Thyroid gland (tissue), 4 donors: ENCODE measurements around the gene ZDHHC11B. TPM values are rescaled to one million over a fixed set of nuclear protein-coding genes. Genes with fewer than 3 reads are reported as not detected.
"Not testable (repeated sequence)": the region's sequence is repeated elsewhere in the genome, so short reads cannot be mapped to it uniquely, and the experiment has no call there.

Source experiments
- DNase-seq, 2 donors: peaks; one replicate each; pipeline ENCODE4 v3.0.0-alpha.2; 2019
- H3K27ac ChIP-seq, 3 donors: fragments of 200-600 bp; sonication (generic); 1 replicate in 2 of 3; 2 replicates in 1 of 3; pipeline ENCODE4 v1.5.1; 2016 to 2019; ENCODE audit warnings: mild to moderate bottlenecking in 1 of 3, moderate library complexity in 1 of 3
- H3K27me3 ChIP-seq: fragments of 200-600 bp; sonication (generic); one replicate; pipeline ENCODE4 v1.5.1; 2019
- H3K36me3 ChIP-seq, 2 donors: fragments of 200-600 bp; sonication (generic); one replicate each; pipeline ENCODE4 v1.5.1; 2016 to 2019
- H3K4me1 ChIP-seq, 2 donors: fragments of 200-600 bp; sonication (generic); one replicate each; pipeline ENCODE4 v1.5.1; 2017 to 2019
- H3K4me3 ChIP-seq, 3 donors: fragments of 200-600 bp; sonication (generic); replicated peaks in 1 of 3; 1 replicate in 2 of 3; 2 replicates in 1 of 3; pipeline ENCODE4 v1.5.1; 2016; ENCODE audit warnings: mild to moderate bottlenecking in 1 of 3
- H3K9me3 ChIP-seq: fragments of 200-600 bp; sonication (generic); one replicate; pipeline ENCODE4 v1.5.1; 2017
- CTCF ChIP-seq, 6 experiments: fragments of 200-600 bp in 3 of 6; fragments of 450-650 bp in 3 of 6; sonication (generic) in 3 of 6; IDR thresholded peaks; one replicate each; pipeline ENCODE4 v1.5.1; 2016 to 2019; ENCODE audit warnings: antibody characterized with exemption in 6 of 6, mild to moderate bottlenecking in 2 of 6, inconsistent platforms in 1 of 6, moderate library complexity in 1 of 6
- POLR2A ChIP-seq, 2 donors: fragments of 450-650 bp; IDR thresholded peaks; one replicate each; pipeline ENCODE4 v1.6.1; 2017; ENCODE audit warnings: antibody characterized with exemption in 2 of 2, mild to moderate bottlenecking in 2 of 2, moderate library complexity in 1 of 2
- whole genome bisulfite sequencing, 2 donors: methylation state at CpG; one replicate each; pipeline ENCODE4 v1.1.5; 2017; 5-methylcytosine and 5-hydroxymethylcytosine counted together
- intact Hi-C: fragments of 100-400 bp; cut with DNase I; formaldehyde crosslinking; loops from one replicate; pipeline ENCODE4 v1.15.1; 2023
- total RNA-seq, 4 donors: library from RNA; depleted of rRNA; stranded (reverse); fragments of >200 nt; gene quantifications; one replicate each; pipeline ENCODE4 v1.2.3, GENCODE V29; 2016

The ZDHHC11B gene
- total RNA-seq, 4 donors from 2014 or later = 1.6 to 6.8 (median 2.9) TPM

- TF ChIP-seq POLR2A (IDR thresholded peaks at IDR 0.05) = no peak
- TF ChIP-seq CTCF (IDR thresholded peaks at IDR 0.05) = no peak
- intact Hi-C loops = no loop called here
Measured at GRCh38 chr5:816176-816575, 31.6 kb upstream of the ZDHHC11B start.

GRCh38 chr5:815449-815848 is 30.9 kb upstream of the ZDHHC11B start:
- Histone ChIP-seq H3K27ac (no peak overlapping the region), H3K36me3 (no peaks in the 10 kb centered on the region), H3K9me3 (no peaks in the 10 kb centered on the region), H3K27me3 (no peaks in the 10 kb centered on the region), H3K4me1 (no peaks in the 10 kb centered on the region), H3K4me3 (no peak overlapping the region)
- TF ChIP-seq CTCF (IDR thresholded peaks at IDR 0.05) (no peak), POLR2A (IDR thresholded peaks at IDR 0.05) (no peak)
- DNase-seq = no peak
- intact Hi-C loops = no loop called here
- 95 to 98% methylated on average over 3 of the region's 3 CpGs for WGBS, 2 donors

More at GRCh38 chr5:816176-816575, 31.6 kb upstream of the ZDHHC11B start:
- H3K27ac ChIP-seq = no peak overlapping the region
- DNase-seq = no peak
- 94 to 96% methylated on average over 15 of the region's 15 CpGs for WGBS, 2 donors
- H3K36me3 ChIP-seq = no peaks in the 10 kb centered on the region
- H3K4me1 ChIP-seq = no peaks in the 10 kb centered on the region
- H3K27me3 ChIP-seq = no peaks in the 10 kb centered on the region
- H3K9me3 ChIP-seq = no peaks in the 10 kb centered on the region
- no peak overlapping the region for H3K4me3 ChIP-seq

GRCh38 chr5:813575-813974 is 29.0 kb upstream of the ZDHHC11B start:
- H3K9me3 ChIP-seq, H3K4me3 ChIP-seq, DNase-seq, H3K27me3 ChIP-seq, H3K27ac ChIP-seq, H3K36me3 ChIP-seq, H3K4me1 ChIP-seq, intact Hi-C loops: not testable (repeated sequence)
- 97 to 100% methylated on average over 2 of the region's 5 CpGs for WGBS, 2 donors

- 65 to 75% methylated on average over 5 to 7 of the region's 9 CpGs for WGBS, 2 donors
- H3K9me3 ChIP-seq, intact Hi-C loops, H3K4me1 ChIP-seq, H3K27ac ChIP-seq, H3K27me3 ChIP-seq, DNase-seq, H3K4me3 ChIP-seq, H3K36me3 ChIP-seq: not testable (repeated sequence)
Measured at GRCh38 chr5:811384-811783, 26.9 kb upstream of the ZDHHC11B start.

GRCh38 chr5:807719-808514 is 23.4 kb upstream of the ZDHHC11B start:
- H3K9me3 ChIP-seq, H3K4me3 ChIP-seq, H3K27me3 ChIP-seq, intact Hi-C loops, H3K4me1 ChIP-seq, H3K36me3 ChIP-seq, DNase-seq, H3K27ac ChIP-seq: not testable (repeated sequence)
- WGBS, 2 donors = 74% methylated on average over 6 of the region's 10 CpGs

GRCh38 chr5:801472-801871 is 16.9 kb upstream of the ZDHHC11B start:
- 90 to 91% methylated on average over 6 of the region's 6 CpGs for WGBS, 2 donors
- Histone ChIP-seq H3K4me3 (no peak overlapping the region), H3K4me1 (no peaks in the 10 kb centered on the region), H3K27ac (no peak overlapping the region), H3K27me3 (no peaks in the 10 kb centered on the region), H3K9me3 (no peaks in the 10 kb centered on the region), H3K36me3 (no peaks in the 10 kb centered on the region)
- no peak for DNase-seq
- intact Hi-C loops = no loop called here
- TF ChIP-seq POLR2A (IDR thresholded peaks at IDR 0.05) (no peak), CTCF (IDR thresholded peaks at IDR 0.05) (no peak)

- DNase-seq, H3K36me3 ChIP-seq, H3K9me3 ChIP-seq, H3K27ac ChIP-seq, intact Hi-C loops, H3K4me3 ChIP-seq, H3K4me1 ChIP-seq, H3K27me3 ChIP-seq: not testable (repeated sequence)
- 86 to 94% methylated on average over 4 of the region's 4 CpGs for WGBS, 2 donors
Measured at GRCh38 chr5:801055-801454, 16.5 kb upstream of the ZDHHC11B start.

- H3K9me3 ChIP-seq, DNase-seq, intact Hi-C loops, H3K36me3 ChIP-seq, H3K27ac ChIP-seq, H3K4me1 ChIP-seq, H3K27me3 ChIP-seq, H3K4me3 ChIP-seq: not testable (repeated sequence)
- 63 to 80% methylated on average over 6 of the region's 6 CpGs for WGBS, 2 donors
Measured at GRCh38 chr5:798505-799138, 14.1 kb upstream of the ZDHHC11B start.

- H3K4me1 ChIP-seq, DNase-seq, H3K9me3 ChIP-seq, H3K27me3 ChIP-seq, intact Hi-C loops, H3K27ac ChIP-seq, H3K4me3 ChIP-seq, H3K36me3 ChIP-seq: not testable (repeated sequence)
- 78 to 85% methylated on average over 3 to 4 of the region's 4 CpGs for WGBS, 2 donors
Measured at GRCh38 chr5:797986-798385, 13.5 kb upstream of the ZDHHC11B start.

GRCh38 chr5:795873-796272 is 11.3 kb upstream of the ZDHHC11B start:
- DNase-seq, intact Hi-C loops: not testable (repeated sequence)

More at GRCh38 chr5:795873-796272, 11.3 kb upstream of the ZDHHC11B start:
- not testable (repeated sequence) for H3K4me3 ChIP-seq, H3K9me3 ChIP-seq, H3K27me3 ChIP-seq, H3K4me1 ChIP-seq, H3K36me3 ChIP-seq, H3K27ac ChIP-seq
- 55 to 77% methylated on average over 1 of the region's 1 CpG for WGBS, 2 donors
